Stimulated activated CD8-positive, alpha-beta memory T cell treated with anti-CD3 and anti-CD28 coated beads, Interleukin-12 subunit alpha, Interleukin-12 subunit beta, amount 100 ng/mL, for 1 hour (primary cell): ENCODE measurements around the gene NR6A1.

Source experiments
- DNase-seq: peaks from one replicate; pipeline ENCODE4 v3.0.0-alpha.2; 2020; ENCODE audit warnings: low read depth

Gene NR6A1

GRCh38 chr9:124724415-124725067 is 46.6 kb downstream of the NR6A1 start:
- no peak for DNase-seq

- no peak for DNase-seq
Measured at GRCh38 chr9:124723352-124723751, 47.8 kb downstream of the NR6A1 start.

GRCh38 chr9:124721109-124721906 is 49.8 kb downstream of the NR6A1 start:
- DNase-seq, result no peak

GRCh38 chr9:124720429-124721108 is 50.5 kb downstream of the NR6A1 start:
- no peak for DNase-seq

GRCh38 chr9:124718928-124719327 is 52.2 kb downstream of the NR6A1 start:
- no peak for DNase-seq

- DNase-seq, result no peak
Measured at GRCh38 chr9:124717597-124717996, 53.5 kb downstream of the NR6A1 start.

GRCh38 chr9:124716808-124717207 is 54.3 kb downstream of the NR6A1 start:
- no peak for DNase-seq

- no peak for DNase-seq
Measured at GRCh38 chr9:124710766-124711165, 60.3 kb downstream of the NR6A1 start.

- DNase-seq, result no peak
Measured at GRCh38 chr9:124709292-124709690, 61.8 kb downstream of the NR6A1 start.

GRCh38 chr9:124708633-124709291 is 62.3 kb downstream of the NR6A1 start:
- DNase-seq, result no peak

- DNase-seq, result no peak
Measured at GRCh38 chr9:124708074-124708473, 63.0 kb downstream of the NR6A1 start.

- DNase-seq, result no peak
Measured at GRCh38 chr9:124707666-124708065, 63.4 kb downstream of the NR6A1 start.

GRCh38 chr9:124706685-124707084 is 64.4 kb downstream of the NR6A1 start:
- no peak for DNase-seq

- DNase-seq, result no peak
Measured at GRCh38 chr9:124699575-124699974, 71.5 kb downstream of the NR6A1 start.

- DNase-seq, result no peak
Measured at GRCh38 chr9:124698265-124698664, 72.8 kb downstream of the NR6A1 start.

GRCh38 chr9:124697326-124698200 is 73.5 kb downstream of the NR6A1 start:
- no peak for DNase-seq

- no peak for DNase-seq
Measured at GRCh38 chr9:124696101-124696500, 75.0 kb downstream of the NR6A1 start.

GRCh38 chr9:124695280-124695890 is 75.7 kb downstream of the NR6A1 start:
- DNase-seq, result no peak

- no peak for DNase-seq
Measured at GRCh38 chr9:124694414-124695279, 76.5 kb downstream of the NR6A1 start.

GRCh38 chr9:124693403-124693802 is 77.7 kb downstream of the NR6A1 start:
- no peak for DNase-seq
